Stomach (tissue), 9 donors: ENCODE data around the gene JUN. TPM values are rescaled to one million over a fixed set of nuclear protein-coding genes. Genes with fewer than 3 reads are reported as not detected.

Source experiments
- DNase-seq, 2 donors: peaks; one replicate each; pipeline versions ENCODE4 v3.0.0 to v3.0.0-alpha.2; 2013 to 2019
- H3K27ac ChIP-seq, 5 donors: fragments of 200-600 bp in 4 of 5; sonication (generic) in 4 of 5; one replicate each; pipeline ENCODE4 v1.5.1; 2013 to 2019; ENCODE audit warnings: mild to moderate bottlenecking in 1 of 5, moderate library complexity in 1 of 5
- H3K27me3 ChIP-seq, 3 donors: fragments of 200-600 bp; sonication (generic); one replicate each; pipeline ENCODE4 v1.5.1; 2017 to 2019; ENCODE audit warnings: mixed run types in 1 of 3
- H3K36me3 ChIP-seq, 4 donors: fragments of 200-600 bp; sonication (generic); 1 replicate in 3 of 4; 2 replicates in 1 of 4; pipeline ENCODE4 v1.5.1; 2016 to 2019
- H3K4me1 ChIP-seq, 4 donors: fragments of 200-600 bp; sonication (generic); one replicate each; pipeline ENCODE4 v1.5.1; 2016 to 2019
- H3K4me3 ChIP-seq, 4 donors: fragments of 200-600 bp; sonication (generic) in 3 of 4; one replicate each; pipeline ENCODE4 v1.5.1; 2016 to 2019; ENCODE audit warnings: mild to moderate bottlenecking in 1 of 4
- H3K9me3 ChIP-seq, 4 donors: fragments of 200-600 bp; sonication (generic); one replicate each; pipeline ENCODE4 v1.5.1; 2016 to 2019
- CTCF ChIP-seq, 7 experiments: fragments of 450-650 bp in 4 of 7; fragments of 200-600 bp in 3 of 7; sonication (generic) in 3 of 7; IDR thresholded peaks; one replicate each; pipeline ENCODE4 v1.5.1; 2016 to 2019; ENCODE audit warnings: antibody characterized with exemption in 7 of 7, control low read depth in 2 of 7, mild to moderate bottlenecking in 1 of 7
- EP300 ChIP-seq: sonication (generic); formaldehyde crosslinking; IDR thresholded peaks from one replicate; pipeline ENCODE4 v1.6.1; 2017; ENCODE audit warnings: antibody characterized with exemption
- POLR2A ChIP-seq, 4 donors: fragments of 450-650 bp; IDR thresholded peaks; one replicate each; pipeline ENCODE4 v1.6.1; 2016; ENCODE audit warnings: antibody characterized with exemption in 4 of 4, control low read depth in 2 of 4, mild to moderate bottlenecking in 1 of 4, moderate library complexity in 1 of 4
- POLR2AphosphoS5 ChIP-seq, 3 donors: sonication (generic); formaldehyde crosslinking; IDR thresholded peaks; one replicate each; pipeline ENCODE4 v1.6.1; 2016; ENCODE audit warnings: antibody characterized with exemption in 3 of 3
- WGBS, 5 donors: extraction: QIAGEN DNeasy Blood & Tissue Kit in 3 of 5; methylation state at CpG; one replicate each; pipeline versions ENCODE4 v1.1.5 to v1.1.7; 2013 to 2018; 5-methylcytosine and 5-hydroxymethylcytosine counted together
- intact Hi-C: fragments of 100-400 bp; cut with DNase I; formaldehyde crosslinking; loops from one replicate; pipeline ENCODE4 v1.15.1; 2023; ENCODE audit warnings: low total_unique reads
- polyA plus RNA-seq, 3 donors: library from polyadenylated mRNA; stranded (reverse); fragments of 200-250 nt; gene quantifications; one replicate each; pipeline ENCODE4 v1.2.3, GENCODE V29; 2013
- total RNA-seq, 5 donors: library from RNA; depleted of rRNA; stranded (reverse); fragments of >200 nt; gene quantifications; one replicate each; pipeline versions ENCODE4 v1.1.0 to v1.2.3, GENCODE V29; 2014 to 2016
- donor health status: healthy with polysubstance abuse.
- donor health status: Bipolar disorder and iron deficiency.
- donor health status: healthy.

The JUN gene
- total and polyA plus RNA-seq, 8 donors: 64.9 to 382 (median 170) TPM

GRCh38 chr1:58769809-58770320 lies 14.0 kb downstream of the JUN start:
- Histone ChIP-seq H3K27me3 (no peaks in the 10 kb centered on the region), H3K36me3 (no peaks in the 10 kb centered on the region), H3K27ac (no peak overlapping the region), H3K4me3 (no peak overlapping the region), H3K4me1 (peaks cover 12 to 25% (median 17%) of the 10 kb centered on the region in 4 donors), H3K9me3 (no peaks in the 10 kb centered on the region)
- DNase-seq: no peak
- 72 to 82% (median 79%) methylated on average over 9 of the region's 9 CpGs for WGBS, 5 donors
- intact Hi-C loops: no loop called here
- TF ChIP-seq POLR2AphosphoS5 (IDR thresholded peaks at IDR 0.05): no peak
- no peak for TF ChIP-seq EP300
- no peak for TF ChIP-seq CTCF (IDR thresholded peaks at IDR 0.05)
- TF ChIP-seq POLR2A (IDR thresholded peaks at IDR 0.05): no peak

GRCh38 chr1:58768971-58769808 lies 14.7 kb downstream of the JUN start:
- intact Hi-C loops: no loop called here

GRCh38 chr1:58768191-58768731 lies 15.6 kb downstream of the JUN start:
- DNase-seq: no peak
- Histone ChIP-seq H3K4me3 (no peak overlapping the region), H3K9me3 (no peaks in the 10 kb centered on the region), H3K4me1 (peaks cover 4 to 26% (median 8%) of the 10 kb centered on the region in 4 donors), H3K27ac (no peak overlapping the region), H3K36me3 (no peaks in the 10 kb centered on the region), H3K27me3 (no peaks in the 10 kb centered on the region)
- intact Hi-C loops: no loop called here
- TF ChIP-seq EP300 (no peak), POLR2AphosphoS5 (IDR thresholded peaks at IDR 0.05) (no peak), POLR2A (IDR thresholded peaks at IDR 0.05) (no peak), CTCF (IDR thresholded peaks at IDR 0.05) (no peak)
- WGBS, 5 donors: 83 to 90% (median 86%) methylated on average over 5 of the region's 5 CpGs

More at GRCh38 chr1:58768971-58769808, 14.7 kb downstream of the JUN start:
- H3K9me3 ChIP-seq: no peaks in the 10 kb centered on the region
- H3K36me3 ChIP-seq: no peaks in the 10 kb centered on the region
- peaks cover 12 to 29% (median 17%) of the 10 kb centered on the region in 4 donors for H3K4me1 ChIP-seq
- H3K4me3 ChIP-seq: no peak overlapping the region
- no peak overlapping the region for H3K27ac ChIP-seq
- WGBS, 5 donors: 29 to 41% (median 36%) methylated on average over 22 of the region's 22 CpGs
- DNase-seq: peak; percentile 85 to 86
- peak in 5 of 7 experiments; percentile 42 to 87 (median 68) for TF ChIP-seq CTCF (IDR thresholded peaks at IDR 0.05)
- TF ChIP-seq POLR2A (IDR thresholded peaks at IDR 0.05): no peak
- TF ChIP-seq POLR2AphosphoS5 (IDR thresholded peaks at IDR 0.05): no peak
- no peak for TF ChIP-seq EP300
- no peaks in the 10 kb centered on the region for H3K27me3 ChIP-seq

GRCh38 chr1:58767143-58767542 lies 16.7 kb downstream of the JUN start:
- intact Hi-C loops: no loop called here
- WGBS, 5 donors: 89 to 97% (median 94%) methylated on average over 1 of the region's 1 CpG

More at GRCh38 chr1:58767143-58767542, 16.7 kb downstream of the JUN start:
- Histone ChIP-seq H3K4me1 (peaks cover 0 to 25% (median 4%) of the 10 kb centered on the region in 4 donors), H3K9me3 (no peaks in the 10 kb centered on the region), H3K4me3 (no peak overlapping the region), H3K27me3 (no peaks in the 10 kb centered on the region), H3K36me3 (no peaks in the 10 kb centered on the region), H3K27ac (no peak overlapping the region)
- DNase-seq: no peak
- TF ChIP-seq EP300: no peak
- TF ChIP-seq POLR2AphosphoS5 (IDR thresholded peaks at IDR 0.05): no peak
- TF ChIP-seq CTCF (IDR thresholded peaks at IDR 0.05): no peak
- TF ChIP-seq POLR2A (IDR thresholded peaks at IDR 0.05): no peak
